ENCODE results near the gene BMP4.

GRCh38 chr14:53916239-53916638 is 40.4 kb downstream of the BMP4 start:
- TF ChIP-seq, protein P1, sequence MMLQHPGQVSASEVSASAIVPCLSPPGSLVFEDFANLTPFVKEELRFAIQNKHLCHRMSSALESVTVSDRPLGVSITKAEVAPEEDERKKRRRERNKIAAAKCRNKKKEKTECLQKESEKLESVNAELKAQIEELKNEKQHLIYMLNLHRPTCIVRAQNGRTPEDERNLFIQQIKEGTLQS (IDR thresholded peaks at IDR 0.05): no peak
- no peak for TF ChIP-seq JUND (IDR thresholded peaks at IDR 0.05)

Measured in liver (tissue), 2 donors.